BE2C (cell line): Measurements from ENCODE around the gene KCNJ6.
A peak's percentile ranks its signal among the peaks of the same experiment; 100 is the strongest.
"Not testable (repeated sequence)": the region's sequence is repeated elsewhere in the genome, so short reads cannot be mapped to it uniquely, and the experiment has no call there.

Source experiments
- DNase-seq: peaks from one replicate; pipeline ENCODE4 v3.0.0-alpha.2; 2020
- H3K27me3 ChIP-seq: fragments of 250-450 bp; sonication (Bioruptor Pico); 2 replicates; pipeline ENCODE4 v1.5.1; 2020; ENCODE audit warnings: mild to moderate bottlenecking
- H3K36me3 ChIP-seq: fragments of 250-450 bp; sonication (Bioruptor Pico); 2 replicates; pipeline ENCODE4 v1.5.1; 2020; ENCODE audit warnings: mild to moderate bottlenecking
- H3K4me1 ChIP-seq: fragments of 250-450 bp; sonication (Bioruptor Pico); 2 replicates; pipeline ENCODE4 v1.5.1; 2020
- H3K4me3 ChIP-seq: 2 replicates; pipeline ENCODE4 v1.5.1; 2011; ENCODE audit warnings: low read depth, low read length
- H3K9me3 ChIP-seq: fragments of 250-450 bp; sonication (Bioruptor Pico); 2 replicates; pipeline ENCODE4 v1.5.1; 2020
- CTCF ChIP-seq: IDR thresholded peaks from 2 replicates; pipeline ENCODE4 v1.5.1; 2012; ENCODE audit warnings: mild to moderate bottlenecking, low read depth, low read length

The KCNJ6 gene

GRCh38 chr21:37587635-37588177 lies 328.6 kb downstream of the KCNJ6 start:
- Histone ChIP-seq H3K36me3 (no peaks in the 10 kb centered on the region), H3K4me3 (no peak overlapping the region), H3K27me3 (0 out of 2 replicates have a peak, but pooled peaks cover 3% of the 10 kb centered on the region), H3K9me3 (no peaks in the 10 kb centered on the region), H3K4me1 (no peaks in the 10 kb centered on the region)
- no peak for DNase-seq
- TF ChIP-seq CTCF = no peak

GRCh38 chr21:37587203-37587602 lies 329.1 kb downstream of the KCNJ6 start:
- H3K9me3 ChIP-seq = no peaks in the 10 kb centered on the region
- H3K4me3 ChIP-seq = no peak overlapping the region
- no peak for TF ChIP-seq CTCF
- no peak for DNase-seq
- no peaks in the 10 kb centered on the region for H3K4me1 ChIP-seq
- H3K36me3 ChIP-seq = no peaks in the 10 kb centered on the region
- H3K27me3 ChIP-seq = 0 out of 2 replicates have a peak, but pooled peaks cover 3% of the 10 kb centered on the region

- H3K27me3 ChIP-seq = 0 out of 2 replicates have a peak, but pooled peaks cover 3% of the 10 kb centered on the region
- TF ChIP-seq CTCF = peak; percentile 78
- DNase-seq = peak; percentile 56
- no peak overlapping the region for H3K4me3 ChIP-seq
- H3K36me3 ChIP-seq = no peaks in the 10 kb centered on the region
- no peaks in the 10 kb centered on the region for H3K9me3 ChIP-seq
- H3K4me1 ChIP-seq = no peaks in the 10 kb centered on the region
These were observed 333.7 kb downstream of the KCNJ6 start for GRCh38 chr21:37582590-37582989.

- H3K4me1 ChIP-seq = no peaks in the 10 kb centered on the region
- no peaks in the 10 kb centered on the region for H3K9me3 ChIP-seq
- no peak overlapping the region for H3K4me3 ChIP-seq
- no peak for DNase-seq
- H3K27me3 ChIP-seq = 0 out of 2 replicates have a peak, but pooled peaks cover 3% of the 10 kb centered on the region
- no peaks in the 10 kb centered on the region for H3K36me3 ChIP-seq
- no peak for TF ChIP-seq CTCF
These were observed 335.6 kb downstream of the KCNJ6 start for GRCh38 chr21:37580666-37581065.

- Histone ChIP-seq H3K4me1 (no peaks in the 10 kb centered on the region), H3K36me3 (no peaks in the 10 kb centered on the region), H3K27me3 (no peaks in the 10 kb centered on the region), H3K4me3 (no peak overlapping the region), H3K9me3 (no peaks in the 10 kb centered on the region)
- TF ChIP-seq CTCF = no peak
- DNase-seq = no peak
These were observed 336.9 kb downstream of the KCNJ6 start for GRCh38 chr21:37579356-37579755.

- DNase-seq = no peak
- Histone ChIP-seq H3K4me3 (no peak overlapping the region), H3K36me3 (no peaks in the 10 kb centered on the region), H3K27me3 (no peaks in the 10 kb centered on the region), H3K9me3 (no peaks in the 10 kb centered on the region), H3K4me1 (no peaks in the 10 kb centered on the region)
- TF ChIP-seq CTCF = no peak
These were observed 337.7 kb downstream of the KCNJ6 start for GRCh38 chr21:37578471-37579126.

GRCh38 chr21:37576929-37577328 lies 339.3 kb downstream of the KCNJ6 start:
- not testable (repeated sequence) for H3K36me3 ChIP-seq, H3K9me3 ChIP-seq, DNase-seq, H3K4me1 ChIP-seq, H3K4me3 ChIP-seq, H3K27me3 ChIP-seq
